Transverse colon (tissue), 4 donors: Measurements from ENCODE around the gene MBNL1. TPM values are rescaled to one million over a fixed set of nuclear protein-coding genes. Genes with fewer than 3 reads are reported as not detected.

Experiments
- DNase-seq: peaks from one replicate; pipeline ENCODE4 v3.0.0-alpha.2; 2019
- H3K27ac ChIP-seq, 4 donors: fragments of 200-600 bp; sonication (generic); 2 replicates each; pipeline ENCODE4 v1.5.1; 2016 to 2018; ENCODE audit warnings: inconsistent platforms in 4 of 4
- H3K27me3 ChIP-seq: fragments of 200-600 bp; sonication (generic); 2 replicates; pipeline ENCODE4 v1.5.1; 2017; ENCODE audit warnings: inconsistent platforms
- H3K36me3 ChIP-seq, 4 donors: fragments of 200-600 bp; sonication (generic); 2 replicates each; pipeline ENCODE4 v1.5.1; 2017 to 2019; ENCODE audit warnings: inconsistent platforms in 4 of 4
- H3K4me1 ChIP-seq, 4 donors: fragments of 200-600 bp; sonication (generic); 2 replicates each; pipeline ENCODE4 v1.5.1; 2017 to 2020; ENCODE audit warnings: inconsistent platforms in 4 of 4
- H3K4me3 ChIP-seq, 4 donors: fragments of 200-600 bp; sonication (generic); 1 replicate in 1 of 4; 2 replicates in 3 of 4; pipeline versions ENCODE4 v1.5.1 to v1.6.1; 2017 to 2019; ENCODE audit warnings: inconsistent platforms in 4 of 4
- H3K9me3 ChIP-seq, 2 donors: fragments of 200-600 bp; sonication (generic); 2 replicates each; pipeline ENCODE4 v1.5.1; 2017 to 2019; ENCODE audit warnings: inconsistent platforms in 2 of 2
- CTCF ChIP-seq, 5 experiments: fragments of 200-600 bp in 3 of 5; fragments of 450-650 bp in 2 of 5; sonication (generic) in 3 of 5; IDR thresholded peaks; 1 replicate in 2 of 5; 2 replicates in 3 of 5; pipeline ENCODE4 v1.5.1; 2016 to 2017; ENCODE audit warnings: antibody characterized with exemption in 5 of 5, inconsistent platforms in 3 of 5, mild to moderate bottlenecking in 2 of 5, moderate library complexity in 1 of 5
- EP300 ChIP-seq: sonication (generic); formaldehyde crosslinking; IDR thresholded peaks from one replicate; pipeline ENCODE4 v1.6.1; 2017; ENCODE audit warnings: antibody characterized with exemption, low read depth
- POLR2A ChIP-seq: fragments of 450-650 bp; IDR thresholded peaks from one replicate; pipeline ENCODE4 v1.6.1; 2016; ENCODE audit warnings: antibody characterized with exemption, mild to moderate bottlenecking, moderate library complexity
- POLR2AphosphoS5 ChIP-seq, 3 donors: sonication (generic); formaldehyde crosslinking; IDR thresholded peaks; one replicate each; pipeline ENCODE4 v1.6.1; 2016; ENCODE audit warnings: antibody characterized with exemption in 3 of 3
- WGBS, 2 donors: methylation state at CpG; one replicate each; pipeline ENCODE4 v1.1.5; 2018; ENCODE audit warnings: low coverage in 1 of 2; 5-methylcytosine and 5-hydroxymethylcytosine counted together
- in situ Hi-C, 4 donors: fragments of 200-750 bp; cut with MboI; loops; one replicate each; pipeline versions ENCODE4 v1.15.0 to v1.15.1; 2017; ENCODE audit warnings: low sequenced_read_pairs in 3 of 4, low pct_ligation_motif_present in 1 of 4, low pct_unique_long_range_greater_than_20kb in 1 of 4
- intact Hi-C: fragments of 100-400 bp; cut with DNase I; formaldehyde crosslinking; loops from one replicate; pipeline ENCODE4 v1.15.1; 2023; ENCODE audit warnings: low total_unique reads
- total RNA-seq, 4 donors: library from RNA; depleted of rRNA; stranded (reverse); fragments of >200 nt; gene quantifications; one replicate each; pipeline ENCODE4 v1.1.0, GENCODE V29; 2016

The MBNL1 gene
- total RNA-seq, 4 donors from 2014 or later: 232 to 658 (median 509) TPM

- TF ChIP-seq EP300: no peak
- Histone ChIP-seq H3K4me3 (no peak overlapping the region), H3K27me3 (no peaks in the 10 kb centered on the region), H3K36me3 (peaks cover 0 to 25% (median 3%) of the 10 kb centered on the region in 4 donors), H3K9me3 (no peaks in the 10 kb centered on the region), H3K27ac (peak overlapping the region; percentile 4 to 58 (median 42)), H3K4me1 (peaks cover 0 to 72% (median 13%) of the 10 kb centered on the region in 4 donors)
- in situ Hi-C loops (loop anchor here (10.0 to 25.0 kb wide), 7 partner anchors 156 to 381 kb away; partner anchors contain the start of gene MBNL1 (in 1 of the 4)), intact Hi-C loops (loop anchor here (1.0 kb wide), 1 partner anchor 145 kb away; no protein-coding TSS in a partner anchor)
- DNase-seq: no peak
- WGBS, 2 donors: 31 to 61% methylated on average over 3 of the region's 3 CpGs
Measured at GRCh38 chr3:152443212-152444023, 174.7 kb downstream of the MBNL1 start.

DNA sequence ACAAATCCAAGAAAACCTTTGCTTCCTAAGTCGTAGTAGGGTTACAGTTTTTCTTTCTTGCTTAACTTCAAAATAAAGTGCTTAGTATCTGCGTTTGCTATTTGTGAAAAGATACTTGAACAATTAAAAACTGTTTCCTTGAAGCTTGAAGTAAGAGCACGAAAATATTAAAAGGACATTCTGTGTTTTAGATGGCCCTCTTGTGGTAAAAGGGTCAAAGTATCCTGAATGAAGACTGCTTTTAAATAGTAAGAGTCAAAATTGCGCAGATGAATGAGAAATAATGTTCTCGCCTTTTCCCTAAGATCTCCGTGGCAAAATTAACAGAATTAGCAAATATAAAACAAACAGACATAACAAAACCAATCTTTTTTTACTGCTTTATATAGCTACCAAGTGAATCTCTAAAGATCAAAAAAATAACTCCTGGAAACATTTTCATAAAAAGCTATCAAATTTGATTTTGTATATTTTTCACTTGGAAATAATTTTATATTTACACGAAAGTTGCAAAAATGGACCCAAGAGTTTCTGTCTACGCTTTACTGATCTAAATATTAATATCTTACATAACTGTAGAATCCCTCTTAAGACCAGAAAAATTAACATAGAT is 175.4 kb downstream of the MBNL1 start:
- intact Hi-C loops (loop anchor here (1.0 kb wide), 1 partner anchor 146 kb away; no protein-coding TSS in a partner anchor), in situ Hi-C loops (loop anchor here (10.0 to 25.0 kb wide), 7 partner anchors 157 to 382 kb away; partner anchors contain the start of gene MBNL1 (in 1 of the 4))
- TF ChIP-seq POLR2AphosphoS5 (IDR thresholded peaks at IDR 0.05): no peak
- TF ChIP-seq CTCF (IDR thresholded peaks at IDR 0.05): peak; percentile 58 to 81 (median 69)
- Histone ChIP-seq H3K27ac (peak overlapping the region; percentile 4 to 58 (median 42)), H3K27me3 (no peaks in the 10 kb centered on the region), H3K9me3 (no peaks in the 10 kb centered on the region), H3K4me3 (no peak overlapping the region), H3K4me1 (peaks cover 0 to 65% (median 10%) of the 10 kb centered on the region in 4 donors), H3K36me3 (peaks cover 0 to 32% (median 7%) of the 10 kb centered on the region in 4 donors)
- DNase-seq: no peak
- WGBS, 2 donors: 37% methylated on average over 8 of the region's 8 CpGs

DNA sequence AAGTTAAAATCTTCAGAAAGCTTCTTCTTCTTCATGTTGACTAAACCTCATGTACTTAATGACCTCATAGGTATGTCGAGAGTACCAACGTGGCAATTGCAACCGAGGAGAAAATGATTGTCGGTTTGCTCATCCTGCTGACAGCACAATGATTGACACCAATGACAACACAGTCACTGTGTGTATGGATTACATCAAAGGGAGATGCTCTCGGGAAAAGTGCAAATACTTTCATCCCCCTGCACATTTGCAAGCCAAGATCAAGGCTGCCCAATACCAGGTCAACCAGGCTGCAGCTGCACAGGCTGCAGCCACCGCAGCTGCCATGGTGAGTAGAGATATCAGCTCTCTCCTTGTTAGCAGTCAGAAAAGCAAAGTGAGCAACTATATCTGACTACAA is 176.5 kb downstream of the MBNL1 start:
- TF ChIP-seq POLR2AphosphoS5 (IDR thresholded peaks at IDR 0.05): peak in 1 of 3 donors; percentile 14
- no peak for TF ChIP-seq CTCF (IDR thresholded peaks at IDR 0.05)
- no peak for TF ChIP-seq POLR2A
- no peak for DNase-seq
- in situ Hi-C loops: loop anchor here (10.0 to 25.0 kb wide), 7 partner anchors 158 to 383 kb away; partner anchors contain the start of gene MBNL1 (in 1 of the 4)
- Histone ChIP-seq H3K4me3 (no peak overlapping the region), H3K36me3 (peaks cover 0 to 32% (median 11%) of the 10 kb centered on the region in 4 donors), H3K4me1 (peaks cover 0 to 60% (median 10%) of the 10 kb centered on the region in 4 donors), H3K9me3 (no peaks in the 10 kb centered on the region), H3K27me3 (no peaks in the 10 kb centered on the region), H3K27ac (peak overlapping the region in 1 of 4 donors; percentile 6)
- 75 to 79% methylated on average over 4 to 6 of the region's 6 CpGs for WGBS, 2 donors
- intact Hi-C loops: no loop called here

DNA sequence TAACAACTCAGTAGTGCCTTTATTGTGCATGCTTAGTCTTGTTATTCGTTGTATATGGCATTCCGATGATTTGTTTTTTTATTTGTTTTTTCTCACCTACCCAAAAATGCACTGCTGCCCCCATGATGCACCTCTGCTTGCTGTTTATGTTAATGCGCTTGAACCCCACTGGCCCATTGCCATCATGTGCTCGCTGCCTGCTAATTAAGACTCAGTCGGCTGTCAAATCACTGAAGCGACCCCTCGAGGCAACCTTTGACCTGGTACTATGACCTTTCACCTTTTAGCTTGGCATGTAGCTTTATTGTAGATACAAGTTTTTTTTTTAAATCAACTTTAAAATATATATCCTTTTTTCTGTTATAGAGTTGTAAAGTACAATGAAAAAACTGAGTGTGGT is 177.8 kb downstream of the MBNL1 start:
- TF ChIP-seq EP300 (no peak), POLR2AphosphoS5 (IDR thresholded peaks at IDR 0.05) (no peak), POLR2A (no peak), CTCF (IDR thresholded peaks at IDR 0.05) (no peak)
- peaks cover 0 to 32% (median 13%) of the 10 kb centered on the region in 4 donors for H3K36me3 ChIP-seq
- no peak overlapping the region for H3K4me3 ChIP-seq
- H3K27ac ChIP-seq: peak overlapping the region in 1 of 4 donors; percentile 3
- H3K27me3 ChIP-seq: no peaks in the 10 kb centered on the region
- peaks cover 0 to 57% (median 10%) of the 10 kb centered on the region in 4 donors for H3K4me1 ChIP-seq
- H3K9me3 ChIP-seq: no peaks in the 10 kb centered on the region
- WGBS, 2 donors: 68 to 69% methylated on average over 7 of the region's 7 CpGs
- no peak for DNase-seq
- in situ Hi-C loops (loop anchor here (10.0 to 25.0 kb wide), 7 partner anchors 159 to 384 kb away; partner anchors contain the start of gene MBNL1 (in 1 of the 4)), intact Hi-C loops (no loop called here)
